Vagina (tissue), 2 donors: ENCODE results near the gene CLMP. TPM values are rescaled to one million over a fixed set of nuclear protein-coding genes. Genes with fewer than 3 reads are reported as not detected.
"Not testable (repeated sequence)": the region's sequence is repeated elsewhere in the genome, so short reads cannot be mapped to it uniquely, and the experiment has no call there.

Source experiments
- DNase-seq, 2 donors: peaks; one replicate each; pipeline ENCODE4 v3.0.0-alpha.2; 2017; ENCODE audit errors: extremely low spot score in 2 of 2
- H3K27ac ChIP-seq: fragments of 200-600 bp; sonication (generic); one replicate; pipeline ENCODE4 v1.5.1; 2019
- H3K27me3 ChIP-seq: fragments of 200-600 bp; sonication (generic); one replicate; pipeline ENCODE4 v1.5.1; 2019
- H3K36me3 ChIP-seq, 2 donors: fragments of 200-600 bp; sonication (generic); one replicate each; pipeline ENCODE4 v1.5.1; 2017 to 2019
- H3K4me1 ChIP-seq: fragments of 200-600 bp; sonication (generic); one replicate; pipeline ENCODE4 v1.5.1; 2019
- H3K4me3 ChIP-seq, 2 donors: fragments of 200-600 bp; sonication (generic); 1 replicate in 1 of 2; 2 replicates in 1 of 2; pipeline ENCODE4 v1.5.1; 2016 to 2019
- H3K9me3 ChIP-seq: fragments of 200-600 bp; sonication (generic); one replicate; pipeline ENCODE4 v1.5.1; 2019
- POLR2A ChIP-seq, 2 donors: fragments of 450-650 bp; IDR thresholded peaks; one replicate each; pipeline ENCODE4 v1.6.1; 2017; ENCODE audit warnings: antibody characterized with exemption in 2 of 2, mild to moderate bottlenecking in 2 of 2, moderate library complexity in 2 of 2
- POLR2AphosphoS5 ChIP-seq, 2 donors: sonication (generic); formaldehyde crosslinking; IDR thresholded peaks; one replicate each; pipeline ENCODE4 v1.9.0; 2017; ENCODE audit warnings: antibody characterized with exemption in 2 of 2, mild to moderate bottlenecking in 2 of 2, low read depth in 1 of 2; ENCODE audit not compliant: insufficient read depth in 1 of 2
- intact Hi-C: fragments of 100-400 bp; cut with DNase I; formaldehyde crosslinking; loops from one replicate; pipeline ENCODE4 v1.15.1; 2023
- total RNA-seq: library from RNA; depleted of rRNA; stranded (reverse); fragments of >200 nt; gene quantifications from one replicate; pipeline ENCODE4 v1.2.3, GENCODE V29; 2016
- TF ChIP-seq, protein P1 (sequence below), 3 experiments: fragments of 450-650 bp in 2 of 3; fragments of 200-600 bp in 1 of 3; sonication (generic) in 1 of 3; IDR thresholded peaks; one replicate each; pipeline ENCODE4 v1.5.1; 2017 to 2019; ENCODE audit warnings: antibody characterized with exemption in 3 of 3, mild to moderate bottlenecking in 2 of 3, moderate library complexity in 2 of 3

The CLMP gene
- total RNA-seq, 1 donor from 2014 or later, result 99.4 TPM

DNA sequence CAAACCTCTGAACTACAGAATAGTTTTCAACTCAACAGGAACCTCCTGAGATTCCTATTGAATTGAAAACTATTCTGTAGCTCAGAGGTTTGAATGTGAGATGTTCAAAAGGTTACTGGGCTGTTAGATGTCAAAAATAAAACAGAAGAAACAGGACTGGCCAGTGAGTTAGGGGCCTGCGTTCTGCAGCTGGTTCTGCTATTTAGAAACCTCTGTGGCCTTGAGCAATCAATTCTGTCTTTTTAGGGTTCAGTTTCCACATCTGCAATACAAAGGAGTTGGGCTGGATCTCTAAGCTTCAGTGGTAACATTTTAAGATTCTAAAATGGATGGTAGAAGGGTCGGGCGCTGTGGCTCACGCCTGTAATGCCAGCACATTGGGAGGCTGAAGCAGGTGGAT, 55.8 kb downstream of the CLMP start:
- TF ChIP-seq POLR2A (IDR thresholded peaks at IDR 0.05), result no peak
- TF ChIP-seq, protein P1, sequence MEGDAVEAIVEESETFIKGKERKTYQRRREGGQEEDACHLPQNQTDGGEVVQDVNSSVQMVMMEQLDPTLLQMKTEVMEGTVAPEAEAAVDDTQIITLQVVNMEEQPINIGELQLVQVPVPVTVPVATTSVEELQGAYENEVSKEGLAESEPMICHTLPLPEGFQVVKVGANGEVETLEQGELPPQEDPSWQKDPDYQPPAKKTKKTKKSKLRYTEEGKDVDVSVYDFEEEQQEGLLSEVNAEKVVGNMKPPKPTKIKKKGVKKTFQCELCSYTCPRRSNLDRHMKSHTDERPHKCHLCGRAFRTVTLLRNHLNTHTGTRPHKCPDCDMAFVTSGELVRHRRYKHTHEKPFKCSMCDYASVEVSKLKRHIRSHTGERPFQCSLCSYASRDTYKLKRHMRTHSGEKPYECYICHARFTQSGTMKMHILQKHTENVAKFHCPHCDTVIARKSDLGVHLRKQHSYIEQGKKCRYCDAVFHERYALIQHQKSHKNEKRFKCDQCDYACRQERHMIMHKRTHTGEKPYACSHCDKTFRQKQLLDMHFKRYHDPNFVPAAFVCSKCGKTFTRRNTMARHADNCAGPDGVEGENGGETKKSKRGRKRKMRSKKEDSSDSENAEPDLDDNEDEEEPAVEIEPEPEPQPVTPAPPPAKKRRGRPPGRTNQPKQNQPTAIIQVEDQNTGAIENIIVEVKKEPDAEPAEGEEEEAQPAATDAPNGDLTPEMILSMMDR (IDR thresholded peaks at IDR 0.05), result no peak
- TF ChIP-seq POLR2AphosphoS5 (IDR thresholded peaks at IDR 0.05; ENCODE audit: insufficient read depth in 1 of 2, low read depth in 1 of 2), result no peak

DNA sequence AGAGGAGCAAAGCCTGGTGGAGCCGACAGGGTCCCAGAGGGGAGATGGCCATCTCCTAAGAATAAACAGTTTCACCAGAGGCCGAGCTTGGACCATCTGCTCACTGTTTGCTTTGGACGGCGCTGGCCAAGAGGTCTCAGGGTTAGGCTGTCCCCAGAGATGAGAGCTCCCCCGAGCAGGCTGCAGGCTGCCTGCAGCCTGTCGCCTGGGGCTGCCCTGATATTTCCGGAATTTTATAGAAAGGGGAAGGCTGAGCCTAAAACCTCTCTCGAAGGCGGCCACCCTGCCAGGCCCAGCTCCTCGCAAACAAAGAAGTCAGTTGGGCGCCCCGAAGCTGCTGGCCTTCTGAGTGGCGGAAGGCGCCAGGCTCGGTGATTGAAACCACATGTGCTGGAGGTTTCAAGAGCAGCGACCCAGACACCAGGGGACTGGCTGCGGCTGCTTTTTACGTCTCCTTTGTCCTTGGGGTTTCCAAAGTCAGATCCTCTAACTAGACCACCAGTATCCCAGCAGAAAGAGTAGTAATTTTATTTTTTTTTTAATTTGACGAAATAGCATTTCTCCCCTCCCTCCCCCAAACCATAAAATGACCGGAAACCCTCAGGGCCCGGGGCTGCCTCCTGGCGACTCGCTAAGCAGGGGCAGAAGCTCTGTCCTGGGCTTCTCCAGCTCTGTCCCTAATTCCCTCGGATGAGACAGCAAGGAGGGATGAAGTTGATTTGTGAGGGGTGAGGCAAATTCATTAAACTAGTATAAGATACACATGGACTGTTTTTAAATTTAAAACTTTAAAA, 57.4 kb downstream of the CLMP start:
- no peaks in the 10 kb centered on the region for H3K9me3 ChIP-seq
- H3K4me1 ChIP-seq, result peaks cover 16% of the 10 kb centered on the region
- intact Hi-C loops, result no loop called here
- no peaks in the 10 kb centered on the region for H3K27me3 ChIP-seq
- peak overlapping the region in 1 of 2 donors; percentile 0 for H3K4me3 ChIP-seq
- DNase-seq, result no peak
- TF ChIP-seq POLR2A (IDR thresholded peaks at IDR 0.05) (no peak), POLR2AphosphoS5 (IDR thresholded peaks at IDR 0.05; ENCODE audit: insufficient read depth in 1 of 2, low read depth in 1 of 2) (peak; percentile 21 to 82)
- no peaks in the 10 kb centered on the region for H3K36me3 ChIP-seq
- H3K27ac ChIP-seq, result peak overlapping the region; percentile 74

More for the DNA sequence above, 55.8 kb downstream of the CLMP start:
- peaks cover 16% of the 10 kb centered on the region for H3K4me1 ChIP-seq
- H3K36me3 ChIP-seq, result no peaks in the 10 kb centered on the region
- H3K27ac ChIP-seq, result no peak overlapping the region
- H3K27me3 ChIP-seq, result no peaks in the 10 kb centered on the region
- intact Hi-C loops, result no loop called here
- no peaks in the 10 kb centered on the region for H3K9me3 ChIP-seq
- no peak for DNase-seq
- H3K4me3 ChIP-seq, result no peak overlapping the region

DNA sequence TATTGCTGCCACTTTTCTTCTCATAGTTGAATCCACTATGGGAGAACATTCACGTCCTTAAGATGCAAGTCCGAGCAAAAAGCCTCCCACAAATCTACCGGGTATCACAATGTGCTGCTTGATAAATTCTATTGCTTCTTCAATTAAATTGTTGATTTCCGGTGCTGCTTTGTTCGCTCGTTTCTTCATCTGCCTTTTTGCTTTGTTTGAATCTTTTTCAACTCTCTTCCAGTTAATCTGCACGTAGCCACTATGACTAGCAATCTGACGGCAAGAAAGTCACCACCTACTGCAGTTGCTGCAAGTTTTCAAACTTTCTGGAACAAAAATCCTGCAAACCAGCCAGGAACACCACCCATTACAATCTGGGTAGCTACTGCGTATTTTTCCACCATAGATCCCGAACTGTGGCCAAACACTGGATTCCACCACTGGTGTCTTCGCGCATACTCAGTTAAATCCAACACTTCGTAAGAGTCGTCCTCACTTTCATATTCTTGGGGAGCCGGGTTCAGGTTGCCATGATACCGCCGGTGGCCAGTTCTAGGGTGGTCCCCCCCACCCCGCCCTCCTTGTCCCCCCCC, 59.1 kb downstream of the CLMP start:
- Histone ChIP-seq H3K27ac (no peak overlapping the region), H3K4me1 (peaks cover 16% of the 10 kb centered on the region), H3K36me3 (no peaks in the 10 kb centered on the region), H3K27me3 (no peaks in the 10 kb centered on the region), H3K9me3 (no peaks in the 10 kb centered on the region), H3K4me3 (no peak overlapping the region)
- TF ChIP-seq POLR2A (IDR thresholded peaks at IDR 0.05) (no peak), POLR2AphosphoS5 (IDR thresholded peaks at IDR 0.05; ENCODE audit: insufficient read depth in 1 of 2, low read depth in 1 of 2) (no peak)
- TF ChIP-seq, protein P1 (IDR thresholded peaks at IDR 0.05), result no peak
- intact Hi-C loops, result no loop called here
- no peak for DNase-seq

DNA sequence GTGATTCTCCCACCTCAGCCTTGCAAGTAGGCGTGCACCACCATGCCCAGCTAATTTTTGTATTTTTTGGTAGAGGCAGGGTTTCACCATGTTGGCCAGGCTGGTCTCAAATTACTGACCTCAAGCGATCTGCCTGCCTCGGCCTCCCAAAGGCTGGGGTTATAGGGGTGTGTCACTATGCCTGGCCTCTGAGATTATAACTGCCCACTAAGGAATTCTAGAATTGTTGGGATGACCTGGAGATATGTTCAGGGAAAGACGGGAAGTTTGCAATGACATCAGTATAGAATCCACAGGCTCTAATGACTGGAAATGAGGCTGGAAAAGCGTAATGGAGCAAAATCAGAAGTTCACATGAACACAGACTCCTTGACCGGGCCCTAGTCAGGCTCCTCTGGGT, 62.2 kb downstream of the CLMP start:
- TF ChIP-seq POLR2A (IDR thresholded peaks at IDR 0.05) (no peak), POLR2AphosphoS5 (IDR thresholded peaks at IDR 0.05; ENCODE audit: insufficient read depth in 1 of 2, low read depth in 1 of 2) (no peak)
- TF ChIP-seq, protein P1 (IDR thresholded peaks at IDR 0.05), result no peak
- no peaks in the 10 kb centered on the region for H3K27me3 ChIP-seq
- H3K9me3 ChIP-seq, result no peaks in the 10 kb centered on the region
- intact Hi-C loops, result no loop called here
- no peak overlapping the region for H3K4me3 ChIP-seq
- no peak overlapping the region for H3K27ac ChIP-seq
- peaks cover 7% of the 10 kb centered on the region for H3K4me1 ChIP-seq
- H3K36me3 ChIP-seq, result no peaks in the 10 kb centered on the region
- no peak for DNase-seq

DNA sequence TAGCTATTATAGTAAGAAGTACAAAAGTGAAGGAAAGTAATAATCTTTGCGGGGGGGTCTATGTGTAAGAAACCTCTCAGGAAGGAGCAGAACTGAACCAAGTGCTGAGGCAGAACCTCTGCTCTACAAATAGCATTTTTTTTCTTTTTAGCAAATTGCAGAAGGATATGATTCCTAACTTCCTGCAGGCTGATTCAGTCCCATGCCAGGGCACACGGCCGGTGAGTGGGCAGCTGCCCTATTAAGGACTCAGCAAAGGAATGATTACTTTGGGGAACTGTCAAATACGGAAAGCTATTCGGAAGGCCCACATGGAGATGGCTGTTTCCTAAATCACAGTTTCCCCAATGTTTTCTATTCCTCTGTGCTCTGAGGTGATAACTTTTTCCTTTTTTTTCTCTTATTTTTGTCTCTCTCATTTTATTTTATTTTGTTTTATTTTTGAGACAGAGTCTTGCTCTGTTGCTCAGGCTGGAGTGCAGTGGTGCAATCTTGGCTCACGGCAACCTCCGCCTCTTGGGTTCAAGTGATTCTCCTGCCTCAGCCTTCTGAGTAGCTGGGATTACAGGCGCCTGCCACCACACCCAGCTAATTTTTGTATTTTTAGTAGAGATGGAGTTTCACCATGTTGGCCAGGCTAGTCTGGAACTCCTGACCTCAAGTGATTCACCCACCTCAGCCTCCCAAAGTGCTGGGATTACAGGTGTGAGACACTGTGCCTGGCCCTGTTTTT, 62.8 kb downstream of the CLMP start:
- H3K9me3 ChIP-seq, H3K27me3 ChIP-seq, H3K4me3 ChIP-seq, intact Hi-C loops, H3K36me3 ChIP-seq, H3K4me1 ChIP-seq, DNase-seq, H3K27ac ChIP-seq: not testable (repeated sequence)
